GM18861 (cell line): Measurements from ENCODE around the gene EMC7.
"Not testable (repeated sequence)": the region's sequence is repeated elsewhere in the genome, so short reads cannot be mapped to it uniquely, and the experiment has no call there.

ENCODE experiments used
- ATAC-seq: cut with Tn5 transposase; IDR thresholded peaks from one replicate; pipeline ENCODE4 v1.9.1; 2021; ENCODE audit not compliant: unreplicated experiment

EMC7 gene

DNA sequence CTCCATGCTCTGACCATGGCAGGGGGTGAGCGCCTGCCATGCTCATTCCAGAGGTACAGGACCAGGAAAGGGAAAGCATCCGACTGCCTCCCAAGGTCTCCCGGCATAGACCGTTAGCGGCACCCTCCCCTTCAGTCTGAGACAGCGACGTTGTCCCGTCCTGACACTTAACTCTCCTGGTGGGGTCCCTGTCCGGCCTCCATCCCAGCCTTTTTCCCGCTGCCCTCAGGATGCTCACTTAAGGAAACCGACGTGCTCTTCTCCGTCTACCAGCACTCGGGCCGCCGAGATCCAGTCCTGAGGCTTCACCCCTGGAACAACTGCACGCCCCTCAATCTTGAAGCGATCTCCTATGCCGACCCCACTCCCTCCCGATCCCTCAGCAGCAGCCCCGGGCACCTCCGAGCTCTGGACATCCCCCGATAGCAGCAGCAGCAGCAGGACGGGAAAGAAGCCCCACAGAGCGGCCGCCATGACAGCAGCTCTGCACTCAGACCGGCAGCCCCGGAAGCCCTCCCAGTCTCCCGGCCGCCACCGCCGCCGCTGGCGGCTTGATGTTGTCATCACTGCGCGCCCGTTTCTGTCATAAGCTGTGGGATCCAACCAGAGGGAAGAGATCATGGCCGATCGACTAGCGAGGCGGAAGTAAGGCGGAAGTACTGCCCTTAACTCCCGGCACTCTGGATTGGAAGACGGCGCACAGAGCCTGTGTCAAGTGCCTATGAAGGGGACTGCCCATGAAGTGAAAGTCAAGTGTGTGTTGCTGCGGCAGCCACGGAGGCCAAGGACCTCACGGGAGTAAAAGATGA lies at the start of gene EMC7, which contains the start of gene PGBD4:
EMC7 (minus strand) TSS at position 497 of the 809 bp plus-strand sequence; CDS start at position 474, 23 bp downstream.
PGBD4 (plus strand) TSS at position 718 of the 809 bp plus-strand sequence. CDS start 449 bp downstream, outside the sequence.
- ATAC-seq, result peak; percentile 96

DNA sequence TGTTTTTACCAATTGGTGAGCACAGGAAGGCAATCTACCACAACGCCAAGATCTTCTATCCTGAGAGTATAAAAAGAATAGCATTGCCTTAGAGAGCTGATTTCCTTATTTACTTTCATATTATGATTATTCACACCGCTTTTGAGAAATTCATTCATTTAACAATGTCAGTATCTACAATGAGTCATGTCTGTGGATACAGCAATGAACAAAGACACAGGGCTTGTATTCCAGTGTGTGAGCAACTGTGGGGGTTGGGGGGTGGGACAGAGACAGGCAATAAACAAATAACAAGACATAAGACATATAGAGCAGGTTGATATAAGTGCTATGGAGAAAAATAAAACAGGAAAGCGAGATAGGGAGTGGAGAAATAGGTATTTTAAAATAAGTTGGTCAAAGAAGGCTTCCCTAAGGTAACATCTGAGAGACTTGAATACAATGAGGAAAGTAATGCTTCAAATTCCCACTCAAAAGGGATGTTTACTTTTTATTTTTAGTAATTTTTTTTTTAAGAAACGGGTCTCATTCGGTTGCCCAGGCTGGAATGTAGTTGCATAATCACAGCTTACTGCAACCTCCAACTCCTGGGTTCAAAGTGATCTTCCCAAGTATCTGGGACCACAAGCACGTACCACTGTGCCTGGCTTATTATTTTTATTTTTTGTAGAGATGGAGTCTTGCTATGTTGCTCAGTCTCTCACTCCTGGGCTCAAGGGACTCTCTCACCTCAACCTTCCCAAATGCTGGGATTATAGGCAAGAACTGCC lies 45.9 kb upstream of the EMC7 start:
- no peak for ATAC-seq

- ATAC-seq, result no peak
These were observed 31.8 kb upstream of the EMC7 start for GRCh38 chr15:34133511-34133910.

GRCh38 chr15:34132881-34133280 lies 31.2 kb upstream of the EMC7 start:
- no peak for ATAC-seq

DNA sequence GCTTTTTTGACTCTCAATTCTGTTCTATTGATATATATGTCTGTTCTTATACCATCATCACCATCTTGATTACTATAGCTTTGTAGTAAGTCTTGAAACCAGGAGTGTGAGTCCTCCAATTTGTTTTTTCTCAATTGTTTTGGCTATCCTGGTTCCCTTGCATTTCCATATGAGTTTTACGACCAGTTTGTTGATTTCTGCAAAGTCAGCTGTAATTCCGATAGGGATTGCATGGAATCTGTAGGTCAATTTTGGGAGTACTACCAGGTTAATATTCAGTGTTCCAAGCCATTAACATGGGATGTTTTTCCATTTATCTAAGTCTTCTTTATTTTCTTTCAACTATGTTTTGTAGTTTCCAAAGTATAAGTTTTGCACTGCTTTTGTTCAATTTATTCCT lies 27.2 kb upstream of the EMC7 start:
- ATAC-seq, result no peak

DNA sequence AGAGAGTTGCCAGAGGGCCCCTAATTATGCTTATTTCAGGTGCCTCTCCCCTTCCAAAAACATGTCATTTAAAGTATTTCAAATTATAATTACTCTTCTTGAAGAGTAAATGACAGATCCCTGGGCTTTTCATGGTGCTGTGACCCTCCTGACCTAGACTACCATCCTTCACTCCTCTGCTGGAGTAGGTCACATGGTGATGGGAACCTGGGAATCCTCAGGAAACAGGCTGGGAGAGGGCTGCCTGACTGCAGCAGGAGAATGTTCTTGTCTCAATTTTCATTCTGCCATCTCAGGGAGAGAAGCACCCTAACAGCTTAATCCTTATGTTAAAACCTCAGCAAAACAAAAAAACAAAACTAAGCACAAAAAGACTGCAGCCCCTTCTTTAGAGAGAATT lies 24.9 kb upstream of the EMC7 start:
- ATAC-seq, result no peak

- no peak for ATAC-seq
These were observed 24.3 kb upstream of the EMC7 start for GRCh38 chr15:34125945-34126344.

DNA sequence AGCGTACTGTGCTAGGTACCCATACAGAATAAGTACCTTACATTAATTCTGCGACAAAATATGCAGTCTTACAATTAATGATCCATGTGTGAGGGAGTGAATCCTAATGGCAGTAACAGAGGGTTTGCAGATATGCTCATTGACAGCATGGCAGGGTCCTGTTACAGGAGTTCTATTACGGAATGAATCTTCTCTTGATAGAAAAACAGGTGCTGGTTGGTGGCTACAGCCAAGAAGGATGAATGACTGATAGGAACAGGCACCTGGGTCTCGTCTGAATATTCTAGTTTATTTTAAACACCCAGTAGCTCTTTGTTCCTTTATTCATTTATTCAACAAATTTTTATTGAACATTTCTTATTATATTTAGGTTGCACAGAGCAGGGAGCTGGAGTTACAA lies 23.0 kb upstream of the EMC7 start:
- no peak for ATAC-seq

GRCh38 chr15:34122771-34123183 lies 21.1 kb upstream of the EMC7 start:
- ATAC-seq, result no peak

DNA sequence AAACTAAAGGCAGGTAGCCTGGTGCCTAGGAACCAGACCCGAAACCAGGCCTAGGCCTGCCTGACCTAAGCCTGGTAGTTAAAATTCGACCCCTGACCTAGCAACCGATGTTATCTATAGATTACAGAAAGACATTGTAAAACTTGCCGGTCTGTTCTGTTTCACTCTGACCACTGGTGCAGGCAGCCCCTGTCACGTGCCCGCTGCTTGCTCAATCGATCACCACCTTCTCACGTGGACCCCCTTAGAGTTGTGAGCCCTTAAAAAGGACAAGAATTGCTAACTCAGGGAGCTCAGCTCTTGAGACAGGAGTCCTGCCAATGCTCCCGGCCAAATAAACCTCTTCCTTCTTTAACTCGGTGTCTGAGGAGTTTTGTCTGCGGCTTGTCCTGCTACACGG lies 20.1 kb upstream of the EMC7 start:
- not testable (repeated sequence) for ATAC-seq

- ATAC-seq, result not testable (repeated sequence)
These were observed 18.8 kb upstream of the EMC7 start for GRCh38 chr15:34120420-34120819.

DNA sequence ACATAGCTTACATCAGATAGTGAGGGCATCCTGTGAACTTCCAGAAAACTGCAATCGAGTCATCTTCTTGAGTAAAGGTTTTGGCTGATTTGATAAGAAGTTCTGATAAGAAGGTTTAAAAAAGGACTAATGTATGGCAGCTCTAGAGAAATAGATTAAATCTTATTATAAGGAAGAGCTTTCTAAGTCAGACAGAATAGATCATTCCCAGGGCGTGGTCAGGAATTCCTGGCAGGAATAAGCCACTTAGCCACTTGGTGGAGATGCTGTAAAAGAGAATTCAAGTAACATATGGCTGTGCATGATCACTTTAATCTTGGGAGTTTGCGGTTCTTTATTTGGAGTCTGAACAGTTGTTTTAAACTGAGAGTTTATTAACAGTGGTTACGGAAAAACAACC lies 17.6 kb upstream of the EMC7 start:
- ATAC-seq, result no peak

DNA sequence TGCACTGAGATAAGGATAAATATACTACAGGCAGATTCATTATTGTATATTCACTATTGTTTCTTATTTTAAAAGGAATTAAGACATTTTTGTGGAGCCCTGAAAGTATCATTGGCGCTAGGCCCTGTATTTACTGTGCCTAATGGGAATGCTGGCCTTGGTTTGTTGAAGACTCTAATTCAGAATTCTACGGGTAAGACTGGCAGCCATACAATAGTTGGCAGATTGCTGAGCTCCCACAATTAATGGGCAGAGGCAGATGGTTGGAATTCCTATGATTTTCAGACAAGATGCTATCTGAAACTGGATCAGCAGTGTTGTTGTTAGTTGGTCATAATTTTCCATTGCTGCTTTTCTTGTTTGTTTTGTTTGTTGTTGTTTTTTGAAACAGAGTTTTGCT lies 15.0 kb upstream of the EMC7 start:
- ATAC-seq, result no peak

- ATAC-seq, result no peak
These were observed 13.1 kb upstream of the EMC7 start for GRCh38 chr15:34114739-34115138.

GRCh38 chr15:34114215-34114614 lies 12.6 kb upstream of the EMC7 start:
- ATAC-seq, result no peak

DNA sequence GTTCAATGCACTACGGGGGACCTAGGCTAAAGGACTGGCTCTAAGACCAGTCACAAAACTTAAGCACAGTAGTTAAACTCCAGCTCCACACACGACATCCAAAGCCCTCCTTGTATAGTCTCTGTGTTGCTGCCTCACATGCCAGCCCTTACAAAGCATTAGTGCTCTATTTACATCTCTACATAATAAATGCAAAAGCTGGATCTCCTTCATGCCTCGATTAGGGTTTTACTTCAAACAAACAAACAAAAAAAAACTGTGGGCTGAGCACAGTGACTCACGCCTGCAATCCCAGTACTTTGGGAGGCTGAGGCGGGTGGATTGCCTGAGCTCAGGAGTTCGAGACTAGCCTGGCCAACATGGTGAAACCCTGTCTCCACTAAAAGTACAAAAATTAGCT lies 9.8 kb upstream of the EMC7 start:
- no peak for ATAC-seq

DNA sequence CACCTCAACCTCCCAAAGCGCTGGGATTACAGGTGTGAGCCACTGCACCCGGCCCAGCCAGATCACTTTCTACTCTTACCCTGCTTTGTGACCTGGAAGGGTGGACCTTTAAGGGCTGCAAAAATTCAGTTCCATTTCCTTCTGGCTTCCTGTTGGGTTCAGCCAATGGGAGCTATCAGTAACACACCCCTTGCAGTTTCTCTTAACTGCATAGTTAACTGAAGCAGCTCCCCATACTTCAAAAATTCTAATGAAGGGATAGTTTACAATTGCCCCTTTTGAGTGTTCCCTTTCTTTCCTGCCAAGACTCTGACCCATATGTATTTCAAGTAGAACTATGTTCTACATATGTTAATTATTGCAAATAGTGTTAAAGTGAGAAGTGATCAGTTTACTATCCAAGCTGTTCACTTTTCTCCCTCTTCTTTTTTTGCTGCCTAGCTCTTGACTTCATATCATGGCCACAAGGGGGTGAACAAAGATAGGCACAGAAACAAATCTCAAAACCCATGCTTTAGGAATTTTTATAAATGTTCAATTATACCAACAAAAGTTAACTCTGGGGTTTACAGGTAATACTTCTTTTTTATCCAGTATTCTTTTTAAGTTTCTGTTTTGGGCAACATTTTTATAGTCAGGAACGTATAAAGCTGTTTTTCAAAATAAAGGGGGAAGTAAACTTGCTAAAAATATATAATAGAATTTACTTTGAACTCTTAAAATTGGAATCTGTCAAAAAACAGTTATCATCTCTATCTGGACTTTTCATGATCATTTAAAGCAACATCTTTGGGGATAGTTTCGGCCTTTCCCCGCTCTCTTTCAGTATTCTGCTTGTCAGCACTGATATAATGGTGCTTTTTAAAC lies 8.4 kb upstream of the EMC7 start:
- no peak for ATAC-seq

DNA sequence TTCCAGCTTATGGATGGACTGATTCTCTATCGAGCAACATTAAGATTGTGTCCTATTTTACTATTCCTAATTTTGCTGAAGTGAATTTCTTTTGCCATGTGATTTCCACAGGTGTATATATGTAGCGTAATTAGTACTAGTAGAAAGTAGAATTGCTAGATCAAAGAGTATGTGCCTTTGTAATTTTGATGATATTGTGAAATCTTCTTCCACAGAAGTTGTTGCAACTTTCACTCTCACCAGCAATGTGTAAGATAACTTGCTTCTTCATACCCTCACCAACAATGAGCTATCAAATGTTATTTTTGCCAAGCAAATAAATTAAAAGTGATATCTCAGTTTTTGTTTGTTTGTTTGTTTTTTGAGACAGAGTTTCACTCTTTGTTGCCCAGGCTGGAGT lies 5.7 kb upstream of the EMC7 start:
- no peak for ATAC-seq

GRCh38 chr15:34106423-34106822 lies 4.8 kb upstream of the EMC7 start:
- ATAC-seq, result no peak

DNA sequence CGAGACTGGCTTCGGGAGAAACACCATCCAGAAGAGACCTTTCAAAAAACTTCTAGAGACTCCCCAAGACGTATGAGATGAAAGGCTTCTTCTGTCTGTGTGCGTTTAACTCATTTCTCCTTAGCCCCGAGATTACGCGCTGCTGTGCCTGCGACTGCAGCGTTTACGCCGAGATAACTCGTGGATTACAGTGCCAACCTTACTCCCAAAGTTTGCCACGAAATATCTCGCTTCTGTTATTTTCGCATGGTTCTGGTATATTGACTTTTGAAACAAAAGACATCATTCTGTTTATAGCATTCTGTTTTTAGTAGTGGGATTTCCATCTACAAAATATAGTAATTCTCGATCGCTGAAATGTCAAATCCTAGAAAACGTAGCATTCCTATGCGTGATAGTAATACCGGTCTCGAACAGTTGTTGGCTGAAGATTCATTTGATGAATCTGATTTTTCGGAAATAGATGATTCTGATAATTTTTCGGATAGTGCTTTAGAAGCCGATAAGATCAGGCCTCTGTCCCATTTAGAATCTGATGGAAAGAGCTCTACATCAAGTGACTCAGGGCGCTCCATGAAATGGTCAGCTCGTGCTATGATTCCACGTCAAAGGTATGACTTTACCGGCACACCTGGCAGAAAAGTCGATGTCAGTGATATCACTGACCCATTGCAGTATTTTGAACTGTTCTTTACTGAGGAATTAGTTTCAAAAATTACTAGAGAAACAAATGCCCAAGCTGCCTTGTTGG lies 688 bp upstream of the EMC7 start:
- no peak for ATAC-seq

DNA sequence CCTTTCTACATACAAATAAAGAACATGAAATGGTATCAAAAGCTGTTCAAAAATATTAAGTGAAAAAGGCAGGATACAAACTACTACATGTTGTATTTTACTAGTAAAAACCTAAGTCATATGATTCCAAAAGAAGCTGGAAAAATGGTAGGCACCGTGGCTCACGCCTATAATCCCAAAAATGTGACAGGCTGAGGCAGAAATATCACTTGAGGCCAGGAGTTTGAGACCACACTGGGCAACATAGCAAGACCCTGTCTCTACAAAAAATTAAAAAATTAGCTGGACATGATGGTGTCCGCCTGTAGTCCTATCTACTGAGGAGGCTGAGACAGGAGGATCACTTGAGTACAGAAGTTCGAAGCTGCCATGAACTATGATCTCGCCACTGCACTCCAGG lies 1.7 kb downstream of the EMC7 start:
- ATAC-seq, result no peak
